T1000 (cell line): ENCODE data around the gene ING1.
"Not testable (repeated sequence)": the region's sequence is repeated elsewhere in the genome, so short reads cannot be mapped to it uniquely, and the experiment has no call there.

Experiments
- DNase-seq: peaks from one replicate; lab custom pipeline; 2025; ENCODE audit warnings: mixed read lengths; lab: John Stamatoyannopoulos, UW

ING1 gene, protein sequence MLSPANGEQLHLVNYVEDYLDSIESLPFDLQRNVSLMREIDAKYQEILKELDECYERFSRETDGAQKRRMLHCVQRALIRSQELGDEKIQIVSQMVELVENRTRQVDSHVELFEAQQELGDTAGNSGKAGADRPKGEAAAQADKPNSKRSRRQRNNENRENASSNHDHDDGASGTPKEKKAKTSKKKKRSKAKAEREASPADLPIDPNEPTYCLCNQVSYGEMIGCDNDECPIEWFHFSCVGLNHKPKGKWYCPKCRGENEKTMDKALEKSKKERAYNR

DNA sequence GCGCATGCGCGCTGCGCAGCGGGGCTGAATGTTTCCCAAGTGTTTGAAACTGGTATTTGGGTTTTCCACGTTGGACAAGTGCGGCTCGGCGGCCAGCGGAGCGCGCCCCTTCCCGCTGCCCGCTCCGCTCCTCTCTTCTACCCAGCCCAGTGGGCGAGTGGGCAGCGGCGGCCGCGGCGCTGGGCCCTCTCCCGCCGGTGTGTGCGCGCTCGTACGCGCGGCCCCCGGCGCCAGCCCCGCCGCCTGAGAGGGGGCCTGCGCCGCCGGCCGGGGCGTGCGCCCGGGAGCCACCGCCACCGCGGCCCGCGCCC lies at the start of gene ING1:
ING1 (plus strand) TSS at position 59 of the 311 bp plus-strand sequence. CDS start 450 bp downstream, outside the sequence.
- no peak for DNase-seq

DNA sequence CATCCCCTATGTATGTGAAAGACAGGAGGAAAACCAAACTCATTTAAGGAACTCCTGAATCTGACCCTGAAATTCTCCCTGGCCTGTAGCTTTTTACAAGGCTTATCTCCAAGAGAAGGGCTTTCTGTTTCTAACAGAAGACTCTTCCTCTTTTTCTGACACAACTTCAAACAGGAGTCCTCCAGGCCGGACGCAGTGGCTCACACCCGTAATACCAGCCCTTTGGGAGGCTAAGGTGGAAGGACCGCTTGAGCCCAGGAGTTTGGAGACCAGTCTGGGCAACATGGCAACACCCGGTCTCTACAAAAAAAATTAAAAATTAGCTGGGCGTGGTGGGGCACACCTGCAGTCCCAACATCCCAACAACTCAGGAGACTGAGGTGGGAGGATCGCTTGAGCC lies 49.5 kb upstream of the ING1 start:
- no peak for DNase-seq

DNA sequence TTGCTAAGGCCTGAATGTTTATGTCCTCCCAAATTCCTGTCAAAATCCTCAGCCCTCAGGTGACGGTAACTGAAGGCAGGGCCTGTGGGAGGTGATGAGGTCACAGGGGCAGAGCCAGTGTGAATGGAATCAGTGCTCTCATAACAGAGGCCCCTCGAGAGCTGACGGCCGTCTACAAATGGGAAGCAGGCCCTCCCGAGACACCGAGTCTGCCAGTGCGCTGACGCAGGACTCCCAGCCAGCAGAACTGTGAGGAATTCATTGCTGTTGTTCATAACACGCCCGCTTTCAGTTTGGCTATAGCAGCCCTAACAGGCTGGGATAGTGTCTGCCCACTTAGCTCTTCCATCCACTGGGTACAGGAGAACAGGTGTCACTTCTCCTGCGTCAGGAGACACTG lies 48.8 kb upstream of the ING1 start:
- DNase-seq: no peak

DNA sequence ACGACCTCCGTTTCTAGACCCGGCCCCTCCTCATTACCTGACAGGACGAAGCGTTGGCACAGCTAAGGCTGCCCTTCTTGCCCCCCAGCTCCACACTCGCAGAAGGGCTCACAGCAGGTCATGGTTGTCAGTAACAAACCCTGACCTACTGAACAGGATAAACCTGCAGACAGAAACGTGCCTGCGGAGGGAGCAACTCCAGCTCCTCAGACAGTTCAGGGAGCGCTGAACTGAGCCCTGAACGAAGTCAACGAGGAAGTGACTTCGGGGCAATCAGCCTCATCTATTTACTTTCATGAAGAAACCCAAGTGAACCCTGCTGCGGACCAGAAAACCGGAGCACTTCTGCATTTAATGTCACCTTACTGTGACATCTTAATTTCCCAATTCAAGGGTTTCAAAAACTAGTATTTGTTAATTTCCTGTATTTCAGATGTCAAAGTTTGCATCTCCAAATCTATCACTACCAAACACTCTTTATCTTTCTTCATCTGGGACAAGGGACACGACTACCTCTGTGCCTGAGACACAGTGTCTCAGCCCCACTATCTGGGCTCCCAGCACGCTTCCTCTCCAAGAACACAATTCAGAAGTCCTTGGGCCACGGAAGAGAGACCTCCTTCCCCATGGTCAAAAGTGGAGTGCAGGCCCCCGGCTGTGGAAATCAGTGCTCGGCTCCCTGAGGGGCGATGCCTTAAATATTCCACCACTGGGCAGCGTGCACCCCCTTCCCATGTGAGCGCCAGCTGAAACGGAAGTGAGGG lies 47.8 kb upstream of the ING1 start:
- no peak for DNase-seq

DNA sequence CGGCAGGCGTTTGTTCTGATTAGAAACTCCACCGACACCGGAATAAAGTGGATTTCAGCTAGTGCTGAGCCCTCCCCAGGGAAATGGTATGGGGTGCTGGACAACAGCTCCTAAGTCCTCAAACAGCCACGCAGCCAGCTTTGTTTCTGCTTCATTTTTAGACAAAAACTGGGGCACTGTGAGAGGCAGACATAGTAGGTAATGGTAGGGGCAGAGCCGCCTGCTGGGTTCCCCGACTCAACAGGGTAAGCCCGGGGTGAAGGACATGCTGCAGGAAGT lies 47.3 kb upstream of the ING1 start:
- no peak for DNase-seq

DNA sequence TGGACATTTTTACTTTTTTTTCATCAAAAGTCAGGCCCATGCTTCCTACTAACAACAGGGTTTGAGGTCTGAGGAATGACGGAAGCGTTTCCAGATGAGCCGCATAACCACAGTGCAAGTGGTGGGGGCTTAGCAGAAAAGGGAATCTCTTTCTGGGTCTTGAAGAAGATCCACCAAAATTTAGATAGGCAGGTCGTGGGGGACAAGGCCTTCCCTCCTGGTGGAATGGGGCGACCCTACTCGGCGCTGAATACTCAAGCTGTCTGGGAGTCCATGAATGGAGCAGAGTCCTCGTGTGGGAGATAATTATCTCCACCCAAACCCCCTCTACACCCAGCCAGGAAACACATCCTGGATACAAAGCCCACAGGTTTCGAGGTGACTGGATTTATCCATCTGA lies 44.5 kb upstream of the ING1 start:
- no peak for DNase-seq

DNA sequence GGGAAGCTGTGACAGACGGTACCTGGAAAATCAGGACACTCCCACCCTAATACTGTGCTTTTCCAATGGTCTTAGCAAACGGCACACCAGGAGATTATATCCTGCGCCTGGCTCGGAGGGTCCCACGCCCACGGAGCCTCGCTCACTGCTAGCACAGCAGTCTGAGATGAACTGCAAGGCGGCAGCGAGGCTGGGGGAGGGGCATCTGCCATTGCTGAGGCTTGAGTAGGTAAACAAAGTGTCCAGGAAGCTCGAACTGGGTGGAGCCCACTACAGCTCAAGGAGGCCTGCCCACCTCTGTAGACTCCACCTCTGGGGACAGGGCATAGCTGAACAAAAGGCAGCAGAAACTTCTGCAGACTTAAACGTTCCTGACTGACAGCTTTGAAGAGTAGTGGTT lies 43.7 kb upstream of the ING1 start:
- DNase-seq: not testable (repeated sequence)

DNA sequence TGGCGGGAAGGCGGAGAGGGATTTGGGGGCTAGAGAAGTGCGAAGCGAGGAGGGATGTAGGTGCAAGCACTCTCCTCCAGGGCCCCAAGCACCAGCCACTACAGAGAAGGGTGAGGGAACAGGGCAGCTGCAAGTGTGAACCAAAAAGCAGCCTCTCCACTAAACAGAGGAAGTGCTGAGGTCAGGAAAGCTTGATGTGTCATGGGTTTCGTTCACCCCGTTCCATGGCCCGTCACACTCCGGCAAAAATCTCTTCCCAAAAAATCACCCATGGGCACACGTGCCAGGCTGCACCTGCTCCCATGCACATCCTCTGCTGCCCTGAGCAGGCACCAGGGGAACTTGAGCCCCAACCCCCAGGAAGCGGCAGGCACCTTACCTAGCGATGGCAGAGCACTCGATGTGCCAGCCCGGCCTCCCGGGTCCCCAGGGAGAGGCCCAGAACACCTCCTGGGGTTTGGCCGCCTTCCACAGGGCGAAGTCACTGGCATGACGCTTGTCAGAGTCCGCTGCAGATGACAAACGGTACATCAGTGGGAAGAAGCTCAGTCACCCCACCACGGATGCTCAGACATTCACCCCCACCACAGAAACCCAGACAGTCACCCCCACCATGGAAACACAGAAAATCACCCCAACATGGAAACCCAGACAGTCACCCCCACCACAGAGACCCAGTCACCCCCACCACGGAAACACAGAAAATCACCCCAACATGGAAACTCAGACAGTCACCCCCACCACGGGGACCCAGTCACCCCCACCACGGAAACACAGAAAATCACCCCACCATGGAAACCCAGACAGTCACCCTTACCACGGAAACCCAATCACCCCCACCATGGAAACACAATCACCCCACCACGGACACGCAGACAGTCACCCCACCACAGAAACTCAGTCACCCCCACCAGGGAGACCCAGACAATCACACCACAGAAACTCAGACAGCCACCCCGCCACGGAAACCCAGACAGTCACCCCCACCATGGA lies 36.6 kb upstream of the ING1 start:
- DNase-seq: no peak

DNA sequence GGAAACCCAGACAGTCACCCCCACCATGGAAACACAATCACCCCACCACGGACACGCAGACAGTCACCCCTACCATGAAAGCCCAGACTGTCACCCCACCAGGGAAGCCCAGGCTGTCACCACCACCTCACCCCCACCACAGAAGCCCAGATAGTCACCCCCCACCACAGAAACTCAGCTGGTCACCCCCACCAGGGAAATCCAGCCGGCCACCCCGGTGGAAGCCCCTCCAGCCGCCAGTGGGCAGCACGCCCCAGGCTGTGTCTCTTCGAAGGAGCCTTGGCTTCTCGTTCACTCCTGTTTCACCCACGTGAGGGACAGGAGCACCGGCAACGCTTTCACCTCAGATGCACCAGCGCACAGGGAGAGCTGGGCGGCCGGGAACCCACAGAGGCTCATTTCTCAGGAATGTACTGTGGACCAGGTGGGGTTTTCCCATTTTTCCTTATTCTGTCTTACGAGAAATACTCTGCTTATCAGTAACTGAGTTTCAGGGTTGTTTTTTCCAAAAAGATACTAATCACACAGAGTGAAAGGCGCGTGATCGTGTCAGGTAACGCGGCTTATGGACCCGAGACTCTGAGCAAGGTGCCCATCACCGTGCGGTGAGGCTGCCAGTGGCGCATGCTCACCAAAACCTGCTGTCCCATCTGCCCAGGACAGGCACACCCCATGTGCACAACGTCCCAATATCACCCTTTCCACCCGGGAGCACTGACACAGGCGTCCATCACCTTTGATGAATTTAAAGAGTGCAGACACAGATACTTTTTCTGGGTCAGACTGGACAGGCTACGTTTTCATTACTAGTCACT lies 35.6 kb upstream of the ING1 start:
- DNase-seq: no peak

DNA sequence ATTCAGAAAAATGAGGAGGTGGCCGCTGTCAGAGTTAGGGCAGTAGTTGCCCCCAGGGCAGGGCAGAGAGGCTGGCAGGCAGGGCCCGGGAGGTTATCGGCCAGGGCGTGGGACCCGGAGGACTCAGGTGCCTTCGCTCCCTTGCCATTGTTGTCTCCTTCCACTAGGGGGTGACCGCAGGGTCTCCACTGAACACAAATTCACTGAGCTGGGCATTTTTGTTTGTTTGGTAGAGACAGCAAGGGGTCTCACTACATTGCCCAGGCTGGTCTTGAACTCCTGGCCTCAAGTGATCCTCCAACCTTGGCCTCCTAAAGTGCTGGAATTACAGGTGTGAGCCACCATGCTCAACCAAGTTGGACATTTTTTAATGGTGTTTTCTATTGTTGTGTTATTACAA lies 32.6 kb upstream of the ING1 start:
- DNase-seq: no peak

DNA sequence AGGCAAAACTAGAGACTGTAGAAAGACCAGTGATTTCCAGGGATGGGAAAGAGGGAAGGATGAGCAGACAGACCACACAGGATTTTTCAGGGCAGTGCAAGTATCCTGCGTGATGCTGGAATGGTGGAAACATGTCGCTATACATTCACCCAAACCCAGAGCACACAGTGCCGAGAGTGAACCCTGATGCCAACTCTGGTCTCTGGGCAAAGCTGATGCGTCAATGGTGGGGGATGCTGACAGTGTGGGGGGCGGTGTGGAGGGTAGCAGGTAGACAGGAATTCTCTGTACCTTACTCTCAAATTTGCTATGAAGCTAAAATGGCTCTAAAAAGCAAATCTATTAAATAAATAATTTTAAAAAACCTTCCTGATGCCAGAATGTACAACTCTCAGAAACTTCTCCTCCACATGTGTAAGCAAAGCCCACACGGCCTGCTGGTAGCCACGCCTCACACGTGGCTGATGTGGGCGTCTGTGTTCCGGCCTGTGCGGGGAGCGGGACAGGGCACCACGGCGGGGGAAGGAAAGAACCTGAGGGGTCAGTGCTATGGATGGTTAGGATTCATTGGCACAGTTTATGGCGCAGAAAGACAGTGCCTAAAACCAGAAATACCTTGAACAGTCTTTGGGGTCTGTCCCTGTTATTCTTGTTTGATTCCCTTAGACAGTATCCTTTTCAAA lies 31.5 kb upstream of the ING1 start:
- no peak for DNase-seq

DNA sequence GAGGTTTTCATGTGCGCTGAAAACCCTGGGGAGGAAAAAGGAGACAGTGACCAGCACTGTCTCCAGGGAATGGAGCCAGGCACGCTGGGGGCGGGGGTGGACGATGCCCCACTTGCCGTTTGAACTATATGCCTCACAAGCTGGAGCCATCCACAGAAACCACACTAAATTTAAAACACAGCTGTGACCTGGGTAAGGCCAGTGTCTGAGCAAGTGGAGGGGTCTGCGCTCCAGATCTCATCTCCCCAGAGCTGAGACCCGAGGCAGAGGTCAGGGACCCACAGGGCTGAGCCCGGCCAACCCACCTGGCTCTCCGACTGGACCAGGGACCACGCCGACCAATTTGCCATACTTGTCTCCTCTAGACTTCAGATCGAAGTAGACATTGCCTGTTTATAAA lies 30.8 kb upstream of the ING1 start:
- DNase-seq: no peak

DNA sequence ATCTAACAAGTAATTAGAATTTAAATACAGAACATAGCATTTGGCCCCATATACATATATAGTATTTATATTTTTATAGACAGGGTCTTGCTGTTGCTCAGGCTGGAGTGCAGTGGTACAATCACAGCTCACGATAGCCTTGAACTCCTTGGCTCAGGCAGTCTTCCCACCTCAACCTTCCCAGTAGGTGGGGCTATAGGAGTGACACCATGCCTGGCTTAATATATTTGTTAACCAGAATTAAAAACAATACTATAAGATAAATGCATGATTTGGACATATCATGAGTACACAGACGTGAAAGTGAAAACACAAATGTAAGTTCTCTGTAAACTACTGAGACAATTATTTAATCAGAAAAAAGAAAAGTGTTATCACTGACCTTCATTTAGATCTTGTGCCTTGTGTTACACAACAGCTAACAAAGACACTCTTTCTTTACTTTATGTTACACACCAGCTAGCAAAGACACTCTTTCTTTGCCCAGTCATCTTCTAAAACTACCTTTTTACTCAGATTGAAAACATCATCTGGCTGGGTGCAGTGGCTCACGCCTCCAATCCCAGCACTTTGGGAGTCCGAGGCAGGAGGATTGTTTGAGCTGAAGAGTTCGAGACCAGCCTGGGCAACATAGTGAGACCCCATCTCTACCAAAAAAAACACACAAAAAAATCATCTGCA lies 30.2 kb upstream of the ING1 start:
- no peak for DNase-seq

DNA sequence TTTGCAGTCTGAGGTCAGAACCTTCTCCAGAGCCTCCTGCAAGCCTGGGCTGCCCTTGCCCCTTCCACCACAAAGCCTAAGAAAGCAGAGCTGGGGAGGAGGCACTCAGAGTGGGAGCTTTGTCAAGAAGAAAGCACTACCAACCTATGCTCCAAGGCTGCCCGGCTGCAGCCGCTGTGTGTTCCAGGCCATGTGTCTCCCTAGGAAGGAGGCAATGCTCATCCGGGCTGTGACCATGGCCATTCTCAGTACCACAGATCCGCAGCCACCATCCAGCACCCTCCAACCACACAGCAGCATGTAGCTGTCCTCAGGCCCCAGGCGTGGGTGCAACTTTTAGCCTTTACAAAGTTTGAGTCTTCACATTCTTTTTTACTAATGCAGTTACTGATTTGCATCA lies 29.6 kb upstream of the ING1 start:
- no peak for DNase-seq

DNA sequence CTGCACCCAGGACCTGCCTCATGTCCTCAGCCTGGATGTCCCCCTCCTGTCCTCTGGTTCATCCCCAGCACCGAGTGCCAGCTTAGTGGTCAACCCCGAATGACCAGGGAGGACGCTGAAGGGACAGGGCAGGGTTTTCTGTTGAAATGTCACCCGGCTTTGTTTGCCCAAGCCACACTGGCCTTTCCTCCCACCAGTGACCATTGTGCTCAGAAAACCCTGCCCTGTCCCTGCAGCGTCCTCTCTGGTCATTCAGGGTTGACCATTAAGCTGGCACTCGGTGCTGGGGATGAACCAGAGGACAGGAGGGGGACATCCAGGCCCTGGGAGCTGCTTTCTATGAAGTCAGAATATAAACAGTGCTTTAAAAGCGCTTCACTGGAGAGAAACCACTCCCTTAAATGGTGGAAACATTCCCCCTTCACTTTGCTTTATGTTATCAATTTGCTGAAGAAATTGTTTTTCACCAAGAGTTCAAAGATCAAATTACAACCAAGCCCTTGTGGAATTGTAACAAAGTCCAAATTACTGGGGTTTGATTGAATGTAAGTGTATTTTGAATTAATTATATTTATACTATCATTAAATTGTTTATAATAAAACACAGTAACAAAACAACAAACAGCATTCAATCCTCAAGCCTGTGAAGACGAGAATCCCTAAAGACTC lies 29.0 kb upstream of the ING1 start:
- no peak for DNase-seq

DNA sequence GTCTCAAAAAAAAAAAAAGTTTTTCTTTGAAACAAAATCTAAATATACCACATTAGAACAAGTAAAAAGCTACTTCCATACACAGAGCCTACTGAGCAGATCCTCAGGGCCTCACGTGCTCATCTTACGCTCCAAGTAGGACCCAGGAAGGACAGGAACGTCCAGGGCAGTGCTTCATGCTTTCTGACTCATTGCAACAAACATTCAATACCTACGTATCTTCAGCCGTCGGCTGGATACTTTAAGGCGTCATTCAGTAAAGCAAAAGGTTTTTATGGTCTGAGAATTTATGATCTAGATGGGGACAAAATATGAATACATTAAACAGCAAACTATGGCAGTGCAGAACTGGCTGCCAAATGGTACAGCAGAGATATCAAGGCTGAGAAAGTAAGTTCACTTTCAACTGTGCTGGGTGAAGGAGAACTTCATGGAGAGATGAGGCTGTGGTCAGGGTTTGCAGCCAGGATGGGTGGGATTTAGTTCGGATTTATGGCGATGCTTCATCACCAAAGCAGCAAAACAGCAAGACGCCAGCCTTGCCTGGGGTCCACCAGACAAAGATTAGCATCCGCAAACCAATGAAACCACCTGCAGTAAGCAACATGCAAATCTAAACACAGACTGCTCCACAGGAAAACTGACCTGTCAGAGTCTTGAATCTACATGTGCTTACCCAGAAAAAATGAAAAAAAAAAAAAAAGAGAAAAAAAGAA lies 28.0 kb upstream of the ING1 start:
- no peak for DNase-seq

DNA sequence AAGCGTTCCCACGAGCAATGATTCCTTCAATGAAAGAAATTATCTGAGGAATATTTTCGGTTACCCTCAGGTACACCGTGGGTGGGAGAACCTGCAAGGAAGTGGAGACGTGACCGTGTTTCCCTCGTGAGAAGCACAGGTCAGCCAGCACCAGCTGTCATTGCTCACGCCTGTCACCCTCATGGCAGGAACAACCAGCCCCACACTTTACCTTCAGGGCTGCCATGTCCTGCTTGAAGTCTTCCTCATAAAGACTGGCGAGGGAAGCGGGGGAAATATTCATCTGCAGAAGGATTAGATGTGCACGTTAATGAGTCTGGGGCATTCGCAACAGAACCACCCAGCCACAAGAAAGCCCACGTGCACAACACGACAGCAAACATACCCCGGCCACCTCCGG lies 25.8 kb upstream of the ING1 start:
- no peak for DNase-seq

DNA sequence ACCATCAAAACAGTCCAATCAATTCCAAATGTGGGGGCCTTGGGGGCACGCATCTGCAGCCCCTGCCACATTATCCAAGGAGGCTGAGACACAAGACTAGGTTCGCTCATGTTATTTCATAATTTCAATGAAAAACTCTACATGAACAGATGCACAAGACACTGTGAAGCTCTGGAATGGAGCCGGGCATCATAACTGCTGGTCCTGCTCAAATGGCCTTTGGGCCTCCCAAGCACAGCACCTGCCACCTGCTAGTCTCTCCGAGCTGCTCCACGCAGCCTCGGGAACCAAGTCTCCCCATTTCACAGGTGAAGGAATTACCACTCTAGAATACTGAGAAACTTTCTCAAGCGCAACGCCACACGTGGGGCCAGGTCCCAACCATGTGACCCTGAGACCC lies 24.5 kb upstream of the ING1 start:
- DNase-seq: no peak

DNA sequence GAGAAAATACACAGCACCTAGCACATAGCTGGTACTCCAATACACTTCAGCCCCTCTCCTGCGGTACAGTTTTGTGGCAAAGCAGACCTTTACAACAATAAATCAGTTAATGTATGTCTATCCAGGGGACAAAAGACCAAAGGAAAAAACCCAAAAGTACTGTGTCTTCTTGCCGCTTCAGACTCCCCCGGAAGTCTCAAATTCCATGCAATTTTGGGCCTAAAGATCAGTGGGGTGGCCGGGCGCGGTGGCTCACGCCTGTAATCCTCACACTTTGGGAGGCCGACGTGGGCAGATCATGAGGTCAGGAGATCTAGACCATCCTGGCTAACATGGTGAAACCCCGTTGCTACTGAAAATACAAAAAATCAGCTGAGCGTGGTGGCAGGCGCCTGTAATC lies 23.8 kb upstream of the ING1 start:
- no peak for DNase-seq

DNA sequence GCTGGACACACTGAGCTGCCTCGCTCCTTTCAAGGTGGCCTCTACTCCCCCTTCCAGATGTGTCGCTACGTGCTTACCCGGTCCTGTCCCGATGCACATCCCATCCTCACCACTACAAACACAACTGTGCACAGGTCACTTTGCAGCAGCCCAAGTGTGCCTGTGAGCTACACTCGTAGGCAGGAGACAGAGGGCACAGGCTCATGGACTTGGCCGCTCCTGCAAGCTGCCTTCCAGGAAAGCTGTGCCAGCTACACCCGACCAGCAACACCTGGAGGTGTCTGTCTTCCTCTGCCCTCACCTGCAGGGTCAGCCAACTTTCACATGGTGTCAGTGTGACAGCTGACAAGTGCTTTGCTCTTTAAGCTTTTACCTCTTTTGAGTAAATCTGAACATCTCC lies 23.0 kb upstream of the ING1 start:
- DNase-seq: no peak
